SK-N-SH treated with all-trans-retinoic acid at 6 μM for 48 hours (cell line): ENCODE results near the gene SUPT3H.

Experiments
- ATAC-seq: fragments of 200-7000 bp; cut with Tn5 transposase; 3 replicates; pipeline ENCODE4 v1.9.1; 2020; ENCODE audit warnings: mild to moderate bottlenecking, moderate library complexity
- BACH2 ChIP-seq: fragments of 250-450 bp; sonication (Bioruptor Pico); IDR thresholded peaks from 2 replicates; pipeline ENCODE4 v1.9.0; 2021; ENCODE audit warnings: mild to moderate bottlenecking, borderline replicate concordance
- CSRNP3 ChIP-seq: fragments of 250-450 bp; sonication (Bioruptor Pico); IDR thresholded peaks from 2 replicates; pipeline ENCODE4 v1.5.1; 2021; ENCODE audit warnings: mild to moderate bottlenecking, moderate library complexity
- ESRRG ChIP-seq: fragments of 250-450 bp; sonication (Bioruptor Pico); IDR thresholded peaks from 2 replicates; pipeline ENCODE4 v1.6.1; 2021; ENCODE audit warnings: mild to moderate bottlenecking
- ISL1 ChIP-seq: fragments of 250-450 bp; sonication (Bioruptor Pico); IDR thresholded peaks from 2 replicates; pipeline ENCODE4 v2.1.2; 2022; ENCODE audit warnings: mild to moderate bottlenecking, moderate library complexity
- POU6F1 ChIP-seq: fragments of 250-450 bp; sonication (Bioruptor Pico); IDR thresholded peaks from 2 replicates; pipeline ENCODE4 v1.8.0; 2021; ENCODE audit warnings: low read depth, mild to moderate bottlenecking, moderate library complexity, borderline replicate concordance
- PPARA ChIP-seq: fragments of 250-450 bp; sonication (Bioruptor Pico); IDR thresholded peaks from 2 replicates; pipeline ENCODE4 v1.5.0; 2020; ENCODE audit warnings: mild to moderate bottlenecking, borderline replicate concordance
- RARB ChIP-seq: fragments of 250-450 bp; sonication (Bioruptor Pico); IDR thresholded peaks from 2 replicates; pipeline ENCODE4 v1.8.0; 2021; ENCODE audit warnings: mild to moderate bottlenecking, moderate library complexity
- SNAI2 ChIP-seq: fragments of 250-450 bp; sonication (Bioruptor Pico); IDR thresholded peaks from 2 replicates; pipeline ENCODE4 v1.5.0; 2020; ENCODE audit warnings: mild to moderate bottlenecking, moderate library complexity
- TCF4 ChIP-seq: fragments of 250-450 bp; sonication (Bioruptor Pico); IDR thresholded peaks from 2 replicates; pipeline ENCODE4 v1.8.0; 2021; ENCODE audit warnings: mild to moderate bottlenecking, moderate library complexity, borderline replicate concordance
- ZFP30 ChIP-seq: fragments of 450-650 bp; formaldehyde crosslinking; IDR thresholded peaks from 2 replicates; pipeline ENCODE4 v1.5.0; 2022; ENCODE audit warnings: mild to moderate bottlenecking, moderate library complexity
- ZNF565 ChIP-seq: fragments of 450-650 bp; formaldehyde crosslinking; conservative IDR thresholded peaks from 2 replicates; pipeline ENCODE4 v1.5.0; 2020; ENCODE audit warnings: low read depth, mild to moderate bottlenecking, moderate library complexity
- ZNF8 ChIP-seq: fragments of 450-650 bp; formaldehyde crosslinking; IDR thresholded peaks from 2 replicates; pipeline ENCODE4 v1.5.0; 2020; ENCODE audit warnings: mild to moderate bottlenecking, moderate library complexity
- TF ChIP-seq, protein P1 (sequence below): fragments of 250-450 bp; sonication (Bioruptor Pico); IDR thresholded peaks from 2 replicates; pipeline ENCODE4 v1.5.1; 2020; ENCODE audit warnings: low read depth, mild to moderate bottlenecking, moderate library complexity
- TF ChIP-seq, protein P2 (sequence below): fragments of 250-450 bp; sonication (Bioruptor Pico); IDR thresholded peaks from 2 replicates; pipeline ENCODE4 v1.5.0; 2020; ENCODE audit warnings: mild to moderate bottlenecking, moderate library complexity
- TF ChIP-seq, protein P3 (sequence below): fragments of 250-450 bp; sonication (Bioruptor Pico); IDR thresholded peaks from 2 replicates; pipeline ENCODE4 v1.8.0; 2020; ENCODE audit warnings: mild to moderate bottlenecking, moderate library complexity, borderline replicate concordance

Gene SUPT3H

DNA sequence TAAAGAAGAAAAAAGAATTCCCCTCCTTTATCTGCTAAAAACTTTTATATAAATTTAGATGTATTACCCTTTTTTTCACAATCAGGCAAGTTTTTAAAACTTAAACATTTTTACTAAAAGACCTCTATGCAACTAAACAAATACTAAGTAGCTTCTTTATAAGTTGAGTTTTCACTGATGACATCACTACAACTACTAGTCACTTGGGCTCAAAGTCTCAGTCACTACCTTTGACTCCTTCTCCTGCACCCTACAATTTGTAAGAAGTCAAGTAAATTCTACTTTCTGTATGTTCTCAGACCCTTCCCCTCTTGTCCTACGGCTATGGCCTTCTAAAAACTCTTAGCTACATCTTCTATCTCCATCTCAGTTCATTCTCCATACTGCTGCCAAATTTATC lies 11.2 kb downstream of the SUPT3H start:
- ATAC-seq = no peak
- TF ChIP-seq CSRNP3 (CRISPR knock-in tag) (no peak), ZNF8 (CRISPR knock-in tag) (no peak), ZFP30 (CRISPR knock-in tag) (no peak), TCF4 (no peak), POU6F1 (CRISPR knock-in tag) (no peak), BACH2 (no peak), ISL1 (CRISPR knock-in tag) (no peak), ESRRG (CRISPR knock-in tag) (no peak), SNAI2 (CRISPR knock-in tag) (no peak), ZNF565 (no peak), RARB (CRISPR knock-in tag) (no peak)
- TF ChIP-seq, protein P1, sequence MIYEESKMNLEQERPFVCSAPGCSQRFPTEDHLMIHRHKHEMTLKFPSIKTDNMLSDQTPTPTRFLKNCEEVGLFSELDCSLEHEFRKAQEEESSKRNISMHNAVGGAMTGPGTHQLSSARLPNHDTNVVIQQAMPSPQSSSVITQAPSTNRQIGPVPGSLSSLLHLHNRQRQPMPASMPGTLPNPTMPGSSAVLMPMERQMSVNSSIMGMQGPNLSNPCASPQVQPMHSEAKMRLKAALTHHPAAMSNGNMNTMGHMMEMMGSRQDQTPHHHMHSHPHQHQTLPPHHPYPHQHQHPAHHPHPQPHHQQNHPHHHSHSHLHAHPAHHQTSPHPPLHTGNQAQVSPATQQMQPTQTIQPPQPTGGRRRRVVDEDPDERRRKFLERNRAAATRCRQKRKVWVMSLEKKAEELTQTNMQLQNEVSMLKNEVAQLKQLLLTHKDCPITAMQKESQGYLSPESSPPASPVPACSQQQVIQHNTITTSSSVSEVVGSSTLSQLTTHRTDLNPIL = no peak
- TF ChIP-seq, protein P2, sequence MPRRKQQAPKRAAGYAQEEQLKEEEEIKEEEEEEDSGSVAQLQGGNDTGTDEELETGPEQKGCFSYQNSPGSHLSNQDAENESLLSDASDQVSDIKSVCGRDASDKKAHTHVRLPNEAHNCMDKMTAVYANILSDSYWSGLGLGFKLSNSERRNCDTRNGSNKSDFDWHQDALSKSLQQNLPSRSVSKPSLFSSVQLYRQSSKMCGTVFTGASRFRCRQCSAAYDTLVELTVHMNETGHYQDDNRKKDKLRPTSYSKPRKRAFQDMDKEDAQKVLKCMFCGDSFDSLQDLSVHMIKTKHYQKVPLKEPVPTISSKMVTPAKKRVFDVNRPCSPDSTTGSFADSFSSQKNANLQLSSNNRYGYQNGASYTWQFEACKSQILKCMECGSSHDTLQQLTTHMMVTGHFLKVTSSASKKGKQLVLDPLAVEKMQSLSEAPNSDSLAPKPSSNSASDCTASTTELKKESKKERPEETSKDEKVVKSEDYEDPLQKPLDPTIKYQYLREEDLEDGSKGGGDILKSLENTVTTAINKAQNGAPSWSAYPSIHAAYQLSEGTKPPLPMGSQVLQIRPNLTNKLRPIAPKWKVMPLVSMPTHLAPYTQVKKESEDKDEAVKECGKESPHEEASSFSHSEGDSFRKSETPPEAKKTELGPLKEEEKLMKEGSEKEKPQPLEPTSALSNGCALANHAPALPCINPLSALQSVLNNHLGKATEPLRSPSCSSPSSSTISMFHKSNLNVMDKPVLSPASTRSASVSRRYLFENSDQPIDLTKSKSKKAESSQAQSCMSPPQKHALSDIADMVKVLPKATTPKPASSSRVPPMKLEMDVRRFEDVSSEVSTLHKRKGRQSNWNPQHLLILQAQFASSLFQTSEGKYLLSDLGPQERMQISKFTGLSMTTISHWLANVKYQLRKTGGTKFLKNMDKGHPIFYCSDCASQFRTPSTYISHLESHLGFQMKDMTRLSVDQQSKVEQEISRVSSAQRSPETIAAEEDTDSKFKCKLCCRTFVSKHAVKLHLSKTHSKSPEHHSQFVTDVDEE (CRISPR knock-in tag) = no peak
- TF ChIP-seq, protein P3, sequence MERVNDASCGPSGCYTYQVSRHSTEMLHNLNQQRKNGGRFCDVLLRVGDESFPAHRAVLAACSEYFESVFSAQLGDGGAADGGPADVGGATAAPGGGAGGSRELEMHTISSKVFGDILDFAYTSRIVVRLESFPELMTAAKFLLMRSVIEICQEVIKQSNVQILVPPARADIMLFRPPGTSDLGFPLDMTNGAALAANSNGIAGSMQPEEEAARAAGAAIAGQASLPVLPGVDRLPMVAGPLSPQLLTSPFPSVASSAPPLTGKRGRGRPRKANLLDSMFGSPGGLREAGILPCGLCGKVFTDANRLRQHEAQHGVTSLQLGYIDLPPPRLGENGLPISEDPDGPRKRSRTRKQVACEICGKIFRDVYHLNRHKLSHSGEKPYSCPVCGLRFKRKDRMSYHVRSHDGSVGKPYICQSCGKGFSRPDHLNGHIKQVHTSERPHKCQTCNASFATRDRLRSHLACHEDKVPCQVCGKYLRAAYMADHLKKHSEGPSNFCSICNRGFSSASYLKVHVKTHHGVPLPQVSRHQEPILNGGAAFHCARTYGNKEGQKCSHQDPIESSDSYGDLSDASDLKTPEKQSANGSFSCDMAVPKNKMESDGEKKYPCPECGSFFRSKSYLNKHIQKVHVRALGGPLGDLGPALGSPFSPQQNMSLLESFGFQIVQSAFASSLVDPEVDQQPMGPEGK (CRISPR knock-in tag) = no peak

DNA sequence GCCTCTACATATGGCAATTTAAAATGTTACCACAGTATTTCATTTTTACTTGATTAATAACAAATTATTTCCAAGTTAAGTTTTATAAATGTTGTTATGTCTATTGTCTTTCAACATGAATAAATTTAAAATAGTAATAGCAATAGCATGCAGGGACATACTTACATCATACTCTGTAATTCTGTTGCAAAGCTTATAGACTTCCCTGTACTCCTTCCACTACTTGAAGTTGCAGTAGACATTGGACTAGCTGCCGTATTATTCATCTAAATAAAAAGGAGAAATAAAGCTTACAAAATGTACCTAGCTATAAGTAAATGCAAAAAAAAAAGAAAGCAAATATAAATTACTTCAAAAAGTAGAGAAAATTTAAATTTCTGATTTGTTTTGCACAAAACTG lies 12.7 kb downstream of the SUPT3H start:
- TF ChIP-seq ZNF565 = no peak
- no peak for ATAC-seq

DNA sequence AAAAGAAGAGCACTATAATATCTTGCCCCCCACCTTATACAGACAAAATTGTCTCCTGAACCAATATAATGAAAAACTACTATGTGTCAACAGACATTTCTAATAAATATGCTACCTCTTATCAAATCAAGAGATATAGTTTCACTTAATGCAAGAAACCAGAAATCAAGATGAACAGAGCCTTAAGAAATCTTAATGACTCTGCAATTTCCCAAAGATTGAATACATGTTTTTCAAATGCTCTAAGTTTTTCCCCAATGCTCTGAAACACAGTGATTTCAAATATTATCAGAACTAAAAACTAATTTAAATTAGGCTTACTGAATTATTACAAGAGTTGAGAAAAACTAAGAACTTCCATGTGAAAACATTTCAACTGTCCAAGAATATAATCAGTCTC lies 13.3 kb downstream of the SUPT3H start:
- ATAC-seq = no peak
- TF ChIP-seq, protein P2 (CRISPR knock-in tag) = no peak
- TF ChIP-seq SNAI2 (CRISPR knock-in tag) (no peak), PPARA (CRISPR knock-in tag) (no peak), ZFP30 (CRISPR knock-in tag) (no peak)
- TF ChIP-seq, protein P3 (CRISPR knock-in tag) = no peak
